GM12892 (cell line): ENCODE results near the gene TEKTIP1.

Source experiments
- DNase-seq: peaks from one replicate; pipeline ENCODE4 v3.0.0; 2011; ENCODE audit not compliant: insufficient read length
- FAIRE-seq: peaks from 2 replicates; lab custom pipeline; 2011; peaks lifted over from hg19 to GRCh38; lab: Jason Lieb, UNC
- POLR2A ChIP-seq: IDR thresholded peaks from 2 replicates; pipeline ENCODE4 v1.6.1; 2011; ENCODE audit warnings: low read depth, low read length, control low read depth
- POLR2AphosphoS5 ChIP-seq: IDR thresholded peaks from 2 replicates; pipeline ENCODE4 v1.6.1; 2011; ENCODE audit warnings: low read depth, low read length, control low read depth
- TAF1 ChIP-seq: IDR thresholded peaks from 2 replicates; pipeline ENCODE4 v1.6.1; 2011; ENCODE audit warnings: low read depth, mild to moderate bottlenecking, control low read depth, low read length, borderline replicate concordance

The TEKTIP1 gene

DNA sequence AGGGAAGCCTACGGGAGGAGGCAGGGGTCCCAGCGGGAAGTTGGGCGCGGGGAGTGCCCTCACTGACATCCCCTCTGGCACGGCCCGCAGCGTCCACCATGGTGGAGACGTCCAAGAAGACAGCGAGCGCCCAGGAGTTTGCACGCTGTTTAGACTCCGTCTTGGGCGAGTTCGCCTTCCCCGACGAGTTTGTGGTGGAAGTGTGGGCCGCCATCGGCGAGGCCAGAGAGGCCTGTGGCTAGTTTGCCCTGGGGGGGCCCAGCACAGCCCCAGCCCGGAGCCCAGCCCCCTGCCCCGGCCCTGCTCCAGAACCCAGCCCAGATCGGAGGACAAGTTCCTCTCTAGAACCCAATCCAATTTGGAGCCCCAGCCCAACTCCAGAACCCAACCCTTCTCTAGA lies 51.0 kb downstream of the TEKTIP1 start:
- no peak for DNase-seq
- no peak for FAIRE-seq
- no peak for TF ChIP-seq POLR2A
- no peak for TF ChIP-seq TAF1
- no peak for TF ChIP-seq POLR2AphosphoS5

DNA sequence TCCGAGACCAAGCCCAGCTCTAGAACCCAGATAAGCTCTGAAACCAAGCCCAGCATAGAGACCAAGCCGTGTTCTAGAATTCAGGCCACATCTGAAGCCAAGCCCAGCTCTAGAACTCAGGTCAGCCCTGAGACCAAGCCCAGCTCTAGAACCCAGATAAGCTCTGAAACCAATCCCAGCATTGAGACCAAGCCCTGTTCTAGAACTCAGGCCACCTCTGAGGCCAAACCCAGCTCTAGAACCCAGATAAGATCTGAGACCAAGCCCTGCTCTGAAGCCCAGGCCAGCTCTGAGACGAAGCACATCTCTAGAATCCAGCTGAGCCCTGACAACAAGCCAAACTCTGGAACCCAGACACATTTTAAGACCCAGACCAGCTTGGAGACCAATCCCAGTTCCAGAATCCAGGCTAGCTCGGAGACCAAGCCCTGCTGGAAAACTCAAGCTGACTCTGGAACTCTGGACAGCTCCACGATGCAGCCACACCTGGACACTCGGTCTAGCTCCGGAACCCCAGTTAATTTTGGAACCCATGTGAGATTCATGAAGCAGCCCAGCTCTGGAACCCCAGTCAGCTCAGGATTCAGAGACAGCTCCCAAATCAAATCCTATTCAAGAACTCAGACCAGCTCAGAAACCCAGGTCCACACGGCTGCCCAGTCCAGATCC lies 52.2 kb downstream of the TEKTIP1 start:
- TF ChIP-seq POLR2A (no peak), POLR2AphosphoS5 (no peak), TAF1 (no peak)
- FAIRE-seq (no peak), DNase-seq (no peak)

DNA sequence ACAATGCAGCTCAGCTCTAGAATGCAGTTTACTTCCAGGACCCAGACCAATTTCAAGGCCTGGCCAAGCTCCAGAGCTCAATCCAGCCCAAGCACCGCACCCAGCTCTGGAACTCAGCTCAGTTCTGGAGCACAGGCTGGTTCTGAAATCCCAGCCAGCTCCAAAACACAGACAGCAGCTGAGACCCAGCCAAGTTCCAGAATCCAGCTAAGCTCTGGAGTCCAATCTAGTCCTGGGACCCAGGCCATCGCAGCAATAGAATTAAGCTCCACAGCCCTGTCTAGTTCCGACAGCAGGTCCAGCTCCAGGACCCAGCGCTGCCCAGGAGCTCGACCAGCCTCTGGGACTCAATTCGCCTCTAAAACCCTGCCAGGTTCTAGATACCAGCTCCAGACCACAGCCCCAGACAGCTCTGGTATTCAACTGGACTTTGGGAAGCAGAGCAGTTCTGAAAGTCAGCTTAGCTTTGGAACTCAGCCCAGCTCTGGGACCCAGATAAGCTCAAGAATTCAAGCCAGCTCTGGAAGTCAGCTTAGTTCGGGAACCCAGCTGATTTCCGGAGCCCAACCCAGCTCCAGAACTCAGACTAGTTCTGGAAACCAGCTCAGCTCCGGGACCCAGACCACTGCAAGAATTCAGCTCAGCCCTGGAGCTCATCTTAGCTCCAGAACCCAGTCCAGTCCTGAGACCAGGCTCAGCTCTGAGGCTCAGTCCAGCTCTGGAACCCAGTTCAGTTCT lies 53.1 kb downstream of the TEKTIP1 start:
- no peak for TF ChIP-seq POLR2A
- DNase-seq (no peak), FAIRE-seq (no peak)

DNA sequence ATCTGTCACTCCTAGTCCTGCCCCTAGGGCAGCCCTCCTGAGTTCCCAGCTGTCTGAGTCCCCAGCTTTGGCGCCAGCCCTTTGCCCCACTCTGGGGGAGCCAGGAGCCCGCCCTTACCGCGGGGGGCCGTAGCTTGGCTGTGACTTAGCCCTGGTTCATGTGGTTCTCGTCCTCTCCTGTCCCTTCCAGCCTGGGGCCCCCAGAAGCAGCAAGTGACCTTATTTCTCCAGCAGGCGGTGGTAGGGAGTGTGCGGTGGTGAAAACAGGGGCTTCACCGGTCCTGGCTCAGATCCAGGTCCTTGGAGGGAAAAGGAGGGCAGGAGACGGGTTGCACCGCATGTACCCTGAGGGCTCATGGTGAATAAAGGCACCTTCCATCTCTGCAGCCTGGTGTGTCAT lies 54.2 kb downstream of the TEKTIP1 start:
- no peak for TF ChIP-seq POLR2AphosphoS5
- no peak for TF ChIP-seq POLR2A
- TF ChIP-seq TAF1, result no peak
- FAIRE-seq (no peak), DNase-seq (no peak)
